Retina (tissue), 1 donor: ENCODE results near the gene AGFG2.
"Not testable (repeated sequence)": the region's sequence is repeated elsewhere in the genome, so short reads cannot be mapped to it uniquely, and the experiment has no call there.

Source experiments
- DNase-seq: peaks from one replicate; pipeline ENCODE4 v3.0.0-alpha.2; 2016

The AGFG2 gene

DNA sequence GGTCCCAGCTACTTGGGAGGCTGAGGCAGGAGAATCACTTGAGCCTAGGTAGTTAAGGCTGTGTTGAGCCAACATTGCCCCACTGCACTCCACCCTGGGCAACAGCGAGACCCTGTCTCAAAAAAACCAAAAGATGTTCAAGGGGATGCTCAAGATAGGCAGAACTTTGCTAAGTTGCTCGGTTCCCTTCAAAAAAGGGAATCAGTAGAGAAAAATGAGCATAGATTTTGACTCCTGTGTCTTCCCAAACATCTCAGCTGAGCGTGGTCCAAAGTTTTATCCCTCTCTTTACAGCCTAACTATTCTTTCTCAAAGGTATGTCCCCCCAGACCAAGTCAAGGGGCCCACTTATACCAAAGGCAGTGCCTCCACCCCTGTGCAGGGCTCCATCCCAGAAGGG lies 14.0 kb downstream of the AGFG2 start:
- DNase-seq = no peak

DNA sequence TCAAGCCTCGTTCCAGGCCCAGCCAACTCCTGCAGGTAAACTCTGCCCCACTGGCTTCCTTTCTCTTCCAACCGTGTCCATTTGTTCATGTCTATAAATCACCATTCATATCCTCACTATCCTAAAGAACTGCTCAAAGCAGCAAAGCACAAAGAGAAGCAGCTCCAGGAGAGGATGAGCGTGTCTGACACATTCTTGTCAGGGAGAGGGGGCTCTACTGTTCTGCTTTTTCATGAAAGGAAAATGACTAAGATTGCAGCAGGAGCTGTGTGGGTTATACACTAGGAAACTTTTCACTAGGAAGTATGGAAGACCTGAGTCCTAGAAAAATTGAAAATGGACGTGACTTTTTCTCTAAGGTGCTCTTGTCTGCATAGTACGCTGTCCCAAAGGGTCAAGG lies 16.7 kb downstream of the AGFG2 start:
- no peak for DNase-seq

DNA sequence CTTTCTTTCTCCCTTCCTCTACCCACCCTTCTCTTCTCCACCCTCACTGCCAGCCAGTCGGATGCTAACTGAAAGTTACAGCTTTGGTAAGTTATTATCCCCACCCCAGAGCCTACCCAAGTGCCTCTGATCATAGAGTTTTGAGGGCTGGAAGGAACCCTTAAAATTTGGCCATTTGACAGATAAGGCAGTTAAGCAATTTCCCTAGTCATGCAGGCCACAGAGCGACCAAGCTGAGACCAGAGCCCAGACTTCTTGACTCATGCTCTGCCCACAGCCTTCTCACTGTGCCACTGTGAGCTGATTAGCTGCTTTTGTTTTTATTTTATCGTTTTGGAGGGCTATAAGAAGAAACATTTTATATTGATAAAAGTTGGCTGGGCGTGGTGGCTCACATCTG lies 17.5 kb downstream of the AGFG2 start:
- DNase-seq = no peak

DNA sequence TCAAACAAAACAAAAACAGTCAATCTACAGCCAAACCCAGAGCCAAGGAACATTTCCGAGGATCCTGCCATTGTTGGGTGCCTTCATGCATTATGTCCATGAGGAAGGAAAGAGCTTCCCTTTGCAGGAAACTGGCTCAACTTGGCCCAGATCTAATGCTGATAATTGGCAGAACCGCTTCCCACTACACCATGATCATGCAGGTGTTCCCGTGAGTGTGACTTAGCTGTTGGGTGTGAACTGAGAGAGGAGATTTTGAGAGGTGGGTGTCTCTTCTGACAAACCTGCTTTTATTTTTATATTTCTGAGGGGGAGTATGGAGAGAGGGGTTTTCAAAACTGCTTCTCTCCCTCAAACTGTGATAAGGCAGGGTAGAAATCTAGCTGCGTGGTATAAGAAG lies 20.1 kb downstream of the AGFG2 start:
- DNase-seq = no peak

DNA sequence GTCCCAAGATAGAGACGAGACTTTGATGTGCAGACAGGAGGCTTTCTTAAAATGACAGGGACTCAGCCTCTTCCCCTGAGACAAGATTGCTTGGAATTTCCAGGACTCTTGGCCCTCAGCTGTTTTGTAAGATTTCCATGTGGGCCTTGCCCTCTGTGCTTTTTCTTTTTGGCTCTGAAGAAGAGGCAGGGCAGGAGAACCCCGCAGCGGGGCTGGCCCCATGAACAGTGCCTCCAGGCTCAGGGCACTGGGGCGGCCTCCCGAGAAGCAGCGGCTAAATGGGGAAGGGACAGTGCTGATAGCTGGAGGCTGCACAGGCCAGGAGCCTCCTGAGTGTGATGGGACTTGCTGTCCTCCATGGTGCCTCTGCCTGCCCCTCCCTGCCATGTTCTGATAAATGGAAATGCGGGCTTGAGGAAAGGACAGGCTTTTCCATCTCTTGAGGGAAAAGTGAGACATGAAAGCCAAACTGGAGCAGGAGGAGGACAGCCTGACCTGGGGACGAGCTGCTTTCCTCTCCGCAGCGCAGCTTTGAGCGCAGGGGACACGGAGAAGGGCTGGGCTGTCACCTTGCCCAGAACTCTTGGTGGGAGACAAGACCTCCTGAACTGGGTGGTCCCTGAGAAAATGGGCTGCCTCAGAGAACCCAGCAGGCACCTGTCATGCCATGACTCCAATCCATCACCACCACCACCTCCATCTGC lies 22.6 kb downstream of the AGFG2 start:
- DNase-seq = no peak

DNA sequence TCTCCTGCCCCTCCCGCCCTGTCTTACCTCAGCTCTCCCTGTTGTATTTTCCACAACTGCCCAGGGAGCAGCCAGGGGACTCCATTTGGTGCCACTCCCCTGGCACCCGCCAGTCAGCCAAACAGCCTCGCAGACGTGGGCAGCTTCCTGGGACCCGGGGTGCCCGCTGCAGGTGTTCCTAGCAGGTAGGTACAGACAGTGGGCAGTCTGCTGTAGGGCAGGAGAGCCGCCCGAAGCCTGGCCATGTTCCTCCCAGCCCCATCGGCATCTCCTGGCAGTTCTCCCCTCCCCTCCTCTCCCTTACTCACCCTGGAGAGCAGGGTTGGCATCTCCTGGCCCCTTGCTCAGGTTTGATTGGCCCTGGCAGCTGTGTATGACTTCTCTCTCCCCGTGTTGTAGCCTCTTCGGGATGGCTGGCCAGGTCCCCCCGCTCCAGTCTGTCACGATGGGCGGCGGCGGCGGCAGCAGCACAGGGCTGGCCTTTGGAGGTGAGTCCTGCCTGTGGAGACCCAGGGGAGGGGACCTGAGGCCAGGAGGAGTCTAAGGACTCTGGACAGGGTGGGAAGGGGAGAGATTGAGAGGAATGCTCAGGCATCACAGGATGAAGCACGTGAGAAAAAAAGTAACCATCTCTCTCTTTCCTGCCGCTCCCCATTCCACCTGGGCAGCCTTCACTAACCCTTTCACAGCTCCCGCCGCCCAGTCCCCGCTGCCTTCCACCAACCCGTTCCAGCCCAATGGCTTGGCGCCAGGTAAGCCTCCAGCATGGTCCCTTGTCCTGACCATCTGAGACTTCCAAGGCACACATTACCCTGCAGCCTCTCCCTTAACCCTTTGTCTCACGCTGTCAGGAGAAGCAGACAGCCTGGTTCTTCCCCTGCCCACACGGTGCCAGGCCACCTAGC lies 23.4 kb downstream of the AGFG2 start:
- DNase-seq = no peak

DNA sequence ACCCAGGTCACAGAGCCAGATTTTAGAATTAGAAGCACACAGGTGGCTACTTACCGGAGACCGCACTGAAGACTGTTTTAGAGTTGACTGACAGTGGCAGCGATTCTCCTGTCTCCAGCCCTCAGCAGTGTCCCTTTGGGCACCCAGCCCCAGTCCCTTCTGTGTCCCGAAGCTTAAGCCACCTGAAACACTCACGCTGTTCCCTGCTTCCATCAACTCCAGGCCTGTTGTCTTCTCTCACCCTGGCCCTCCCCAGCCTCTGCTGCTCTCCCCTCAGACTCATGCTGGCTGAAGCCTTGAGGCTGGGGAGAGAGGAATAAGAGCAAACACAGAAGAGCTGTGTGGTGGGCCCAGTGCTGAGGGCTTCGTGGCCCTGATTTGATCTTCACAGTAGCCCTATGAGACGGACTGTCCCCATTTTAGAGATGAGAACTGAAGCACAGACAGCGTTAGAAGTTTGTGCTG lies 24.1 kb downstream of the AGFG2 start:
- DNase-seq = no peak

DNA sequence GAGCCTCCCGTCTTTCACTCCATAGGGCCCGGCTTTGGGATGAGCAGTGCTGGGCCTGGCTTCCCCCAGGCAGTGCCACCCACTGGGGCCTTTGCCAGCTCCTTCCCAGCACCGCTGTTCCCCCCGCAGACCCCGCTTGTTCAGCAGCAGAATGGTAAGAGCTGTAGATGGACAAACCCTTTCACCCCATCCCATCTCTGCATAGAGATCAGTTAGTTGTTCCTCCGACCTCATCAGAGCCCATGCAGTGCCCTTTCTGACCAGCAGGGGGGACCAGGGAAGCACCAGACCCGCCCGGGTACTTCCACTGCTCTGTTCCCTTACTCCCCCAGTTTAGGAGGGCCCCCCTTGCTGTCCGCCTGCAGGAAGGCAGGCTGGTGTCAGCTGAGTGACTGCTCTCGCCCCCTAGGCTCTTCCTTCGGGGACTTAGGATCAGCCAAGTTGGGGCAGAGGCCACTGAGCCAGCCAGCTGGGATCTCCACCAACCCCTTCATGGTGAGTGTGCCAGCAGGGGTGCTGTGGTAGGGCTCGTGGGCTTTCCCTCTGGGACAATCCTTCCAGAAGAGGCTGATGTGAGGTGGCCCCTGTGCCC lies 24.9 kb downstream of the AGFG2 start:
- DNase-seq = peak; percentile 74

DNA sequence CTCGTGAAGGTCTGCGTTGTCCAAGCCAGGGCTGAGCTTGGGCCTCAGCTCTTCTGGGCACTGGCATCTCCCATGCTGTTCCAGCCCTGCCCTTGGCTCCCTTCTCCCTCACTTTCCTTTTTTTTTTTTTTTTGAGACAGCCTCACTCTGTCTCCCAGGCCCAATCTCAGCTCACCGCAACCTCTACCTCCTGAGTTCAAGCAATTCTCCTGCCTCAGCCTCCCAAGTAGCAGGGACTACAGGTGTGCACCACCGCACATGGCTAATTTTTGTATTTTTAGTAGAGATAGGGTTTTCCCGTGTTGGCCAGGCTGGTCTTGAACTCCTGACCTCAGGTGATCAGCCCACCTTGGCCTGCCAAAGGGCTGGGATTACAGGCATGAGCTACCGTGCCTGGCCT lies 25.4 kb downstream of the AGFG2 start:
- DNase-seq = not testable (repeated sequence)

DNA sequence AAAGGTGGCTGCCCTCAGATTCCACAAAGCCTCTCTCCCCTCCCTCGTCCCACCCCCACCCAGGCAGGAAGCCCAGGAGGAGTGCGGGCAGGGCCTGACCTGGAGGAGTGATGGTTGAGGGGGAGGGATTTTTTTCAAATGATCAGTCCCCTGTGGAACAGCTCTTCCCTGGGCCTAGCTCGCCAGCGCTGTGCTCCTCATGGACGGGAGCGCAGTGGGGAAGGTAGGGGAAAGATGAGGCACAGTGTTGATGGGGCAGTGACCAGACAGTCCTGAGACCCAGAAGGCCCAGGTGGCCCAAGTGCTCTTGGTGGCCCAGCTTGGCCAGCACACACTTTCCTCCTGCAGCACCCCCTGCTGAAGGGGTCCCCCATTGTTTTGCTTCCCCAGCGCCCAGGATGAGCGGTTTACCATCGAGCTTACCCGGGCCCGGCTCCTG lies 26.1 kb downstream of the AGFG2 start:
- no peak for DNase-seq

DNA sequence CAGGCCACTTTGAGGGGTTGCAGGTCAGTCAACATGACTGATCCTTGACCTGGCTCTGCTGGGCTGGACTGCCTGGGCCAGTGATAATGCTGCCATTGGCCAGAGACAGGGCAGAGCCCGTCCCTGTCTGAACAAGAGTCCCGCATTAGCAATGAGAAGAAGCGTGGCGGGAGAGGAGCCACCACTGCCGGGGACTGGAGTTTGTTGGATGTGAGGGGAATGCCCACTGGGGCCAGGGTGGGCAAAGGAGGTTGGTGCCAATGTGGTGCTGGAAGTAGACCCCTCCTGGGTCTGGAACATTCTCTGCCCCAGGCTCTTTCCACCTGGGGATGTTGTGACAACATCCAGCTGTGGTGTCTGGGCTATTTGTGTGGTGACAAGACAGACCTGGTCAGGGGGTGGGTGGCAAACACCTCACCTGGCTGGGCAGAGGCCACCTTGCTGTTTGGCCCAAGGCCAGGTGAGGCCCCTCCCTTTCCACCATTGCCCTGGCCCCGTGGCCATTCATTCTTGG lies 27.1 kb downstream of the AGFG2 start:
- DNase-seq = no peak

DNA sequence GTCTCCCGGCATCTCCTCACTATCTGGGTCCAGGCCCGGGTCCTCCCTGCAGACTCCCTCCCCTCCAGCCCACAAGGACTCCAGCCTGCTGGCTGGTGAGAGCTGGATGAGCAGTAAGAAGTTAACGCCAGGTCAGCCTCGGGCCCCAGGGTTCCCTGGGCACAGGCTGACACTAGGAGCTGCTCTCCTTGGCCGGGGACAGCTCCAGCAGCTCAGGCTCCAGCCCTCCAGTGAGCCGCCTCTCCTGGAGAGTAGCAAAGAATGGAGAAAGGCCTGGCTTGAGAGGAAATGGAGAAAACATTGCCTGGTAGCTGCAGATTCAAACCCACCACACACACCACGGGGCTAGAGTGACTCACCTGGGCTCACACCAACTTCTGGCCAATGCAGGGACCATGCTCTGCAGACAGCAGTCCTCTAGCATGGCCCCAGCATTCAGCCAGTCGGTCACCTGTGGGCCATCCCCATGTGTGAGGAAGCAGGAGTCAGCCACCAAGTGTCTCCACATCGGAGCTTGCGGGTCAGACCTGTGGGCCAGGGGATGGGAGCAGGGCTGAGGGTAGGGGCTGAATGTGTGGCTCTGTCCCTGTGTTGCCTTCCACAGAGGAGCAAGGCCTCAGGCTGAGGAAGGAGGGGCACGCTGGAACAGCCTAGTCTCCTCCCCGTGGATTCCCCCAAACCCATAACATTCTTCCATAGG lies 28.2 kb downstream of the AGFG2 start:
- no peak for DNase-seq

DNA sequence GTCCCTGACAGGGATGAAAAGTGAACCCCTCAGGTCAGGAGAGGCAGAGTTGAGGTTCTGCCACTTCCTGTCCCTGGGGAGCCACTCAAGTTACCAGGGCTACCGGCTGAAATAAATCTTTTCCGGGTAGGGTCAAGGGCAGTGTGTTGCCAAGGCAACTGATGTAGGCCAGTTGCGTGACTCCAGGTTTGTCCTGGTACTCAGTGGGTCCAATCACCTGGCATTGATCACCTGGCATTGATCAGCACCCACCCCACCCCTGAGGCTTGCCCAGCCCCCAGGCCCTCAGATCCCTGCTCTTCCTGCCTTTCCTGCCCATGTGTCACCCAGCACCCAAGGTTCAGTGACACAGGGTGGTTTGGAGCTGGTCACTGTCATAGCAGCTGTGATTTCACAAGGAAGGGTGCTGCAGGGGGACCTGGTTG lies 28.8 kb downstream of the AGFG2 start:
- no peak for DNase-seq

DNA sequence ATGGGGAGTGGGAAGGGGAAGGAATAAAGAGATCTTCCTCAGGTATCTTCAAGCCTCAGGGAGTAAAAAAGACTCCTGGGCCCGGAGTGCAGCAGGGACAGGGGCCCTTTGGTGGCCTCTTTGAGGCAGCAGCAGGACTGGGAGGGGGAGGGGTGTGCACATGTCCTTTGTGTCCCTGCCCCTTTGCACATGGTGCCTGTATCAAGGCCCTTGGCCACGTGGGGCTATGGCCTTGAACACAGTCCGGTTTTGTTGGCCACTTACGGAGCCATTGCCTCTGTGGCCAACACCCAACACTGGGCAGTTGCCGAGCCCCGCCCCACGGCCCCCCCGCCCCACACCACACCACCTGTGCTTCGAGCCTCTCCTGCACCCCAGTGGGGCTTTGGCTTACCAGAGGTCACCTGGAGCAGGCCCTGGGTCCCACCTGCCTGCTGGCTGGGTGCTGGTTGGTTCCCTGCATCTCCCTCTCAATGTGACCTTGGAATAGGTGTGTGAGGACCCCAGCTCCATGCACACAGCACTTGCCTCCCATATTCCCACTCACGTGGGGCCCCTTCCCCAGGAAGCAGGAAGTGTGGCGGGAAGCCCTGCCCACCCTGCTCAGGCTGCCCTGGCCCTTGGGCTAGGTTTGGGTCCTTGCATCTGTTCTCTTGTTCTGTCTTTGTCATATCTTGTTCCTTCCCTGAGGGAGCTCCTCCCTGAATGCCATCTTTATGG lies 29.3 kb downstream of the AGFG2 start:
- DNase-seq = no peak

DNA sequence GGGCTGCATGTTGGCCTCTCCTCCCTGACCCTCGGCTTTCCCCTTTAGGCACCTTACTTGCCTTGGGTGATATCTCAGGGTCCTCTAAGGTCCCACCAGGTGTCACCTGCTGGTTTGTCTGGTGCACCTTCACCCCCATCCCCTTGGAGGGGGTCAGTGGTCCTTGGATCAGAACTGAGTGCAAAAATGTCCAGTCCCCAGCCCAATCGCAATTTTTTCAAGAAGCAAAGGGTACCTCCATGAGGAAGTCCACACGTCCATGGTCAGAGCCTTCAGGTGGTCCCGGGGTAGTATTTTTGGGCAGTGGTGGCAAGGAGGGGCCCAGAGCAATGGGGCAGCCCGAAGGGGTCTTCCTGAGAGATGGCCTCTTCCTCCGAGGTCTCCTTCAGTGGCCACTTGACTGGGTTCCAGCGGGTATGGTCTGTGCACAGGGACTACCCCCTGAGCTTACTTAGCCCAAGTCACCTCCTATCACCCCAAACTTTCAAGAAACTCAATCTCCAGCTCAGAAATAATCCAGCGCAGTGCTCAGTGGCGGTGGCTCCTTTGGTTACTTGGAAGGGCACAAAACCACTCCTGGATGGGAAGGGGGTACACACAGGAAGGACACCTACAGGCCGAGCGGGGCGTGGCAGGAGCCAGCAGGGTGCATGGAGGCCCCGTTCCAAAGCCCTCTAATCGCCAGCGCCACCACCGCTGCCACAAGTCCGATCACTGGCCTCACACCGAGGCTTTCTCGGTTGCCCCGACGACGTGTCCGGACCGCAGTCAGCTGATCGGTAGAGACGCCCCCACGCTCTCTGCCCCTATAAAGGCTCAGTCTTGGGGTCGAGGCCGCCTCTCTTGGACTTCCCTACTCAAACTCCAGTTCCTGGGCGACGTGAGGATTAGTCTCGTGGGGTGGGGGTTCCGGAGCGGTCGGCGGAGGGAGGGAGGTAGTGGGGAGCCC lies 30.2 kb downstream of the AGFG2 start:
- DNase-seq = peak; percentile 74

DNA sequence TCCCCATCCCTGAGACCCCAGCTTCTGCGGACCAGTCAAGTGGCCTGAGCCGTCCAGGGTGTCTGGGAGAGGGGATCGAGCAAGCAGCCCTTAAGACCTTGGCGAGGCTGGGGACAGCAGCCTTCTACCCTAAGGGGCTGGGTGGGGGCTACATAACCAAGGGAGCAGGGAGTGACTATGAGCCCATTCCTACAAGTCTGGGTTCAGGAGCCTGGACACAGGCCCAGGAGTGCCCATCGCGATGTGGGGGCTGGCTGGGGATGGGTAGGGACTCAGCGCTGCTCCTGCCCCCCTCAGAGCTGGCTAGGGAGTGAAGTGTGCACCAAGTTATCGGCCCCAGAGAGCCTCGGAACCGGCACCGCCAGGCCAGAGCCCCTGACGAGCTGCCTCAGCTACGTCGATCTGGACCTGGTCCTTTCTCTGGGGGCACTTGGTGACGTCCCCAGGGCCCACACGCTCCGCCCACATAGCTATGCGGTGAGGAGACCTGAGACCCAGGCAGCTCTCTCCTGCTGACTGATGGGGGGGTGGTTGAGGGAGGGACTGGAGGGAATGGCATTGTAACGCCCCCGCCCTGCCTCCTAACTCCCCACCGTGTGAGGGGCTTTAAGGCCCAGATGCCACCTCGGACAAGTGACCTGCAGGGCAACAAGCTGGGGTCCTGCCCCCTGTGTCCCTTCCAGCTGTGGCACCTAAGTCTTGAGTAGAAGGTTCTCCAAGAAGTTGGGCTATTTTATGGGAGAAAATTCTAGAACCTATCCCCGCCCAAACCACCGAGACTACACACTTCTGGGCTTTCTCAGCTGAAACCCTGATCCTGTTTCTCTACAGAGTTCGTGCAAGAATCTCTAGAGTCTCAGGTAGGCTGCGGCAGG lies 32.2 kb downstream of the AGFG2 start:
- DNase-seq = no peak

DNA sequence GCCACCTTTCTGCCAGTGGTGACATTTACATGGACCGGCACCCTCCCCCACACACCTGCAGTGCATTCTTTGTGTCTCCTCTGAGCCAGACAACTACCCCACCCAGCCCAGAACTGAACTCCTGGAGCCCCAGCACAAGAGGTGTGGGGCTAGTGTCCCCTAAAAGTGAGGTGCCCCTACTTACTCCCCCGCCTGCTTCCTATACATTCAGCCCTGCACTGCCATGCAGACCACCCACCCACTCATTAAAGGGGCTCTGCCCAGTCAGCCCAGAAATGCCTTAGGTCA lies 32.8 kb downstream of the AGFG2 start:
- DNase-seq = no peak

DNA sequence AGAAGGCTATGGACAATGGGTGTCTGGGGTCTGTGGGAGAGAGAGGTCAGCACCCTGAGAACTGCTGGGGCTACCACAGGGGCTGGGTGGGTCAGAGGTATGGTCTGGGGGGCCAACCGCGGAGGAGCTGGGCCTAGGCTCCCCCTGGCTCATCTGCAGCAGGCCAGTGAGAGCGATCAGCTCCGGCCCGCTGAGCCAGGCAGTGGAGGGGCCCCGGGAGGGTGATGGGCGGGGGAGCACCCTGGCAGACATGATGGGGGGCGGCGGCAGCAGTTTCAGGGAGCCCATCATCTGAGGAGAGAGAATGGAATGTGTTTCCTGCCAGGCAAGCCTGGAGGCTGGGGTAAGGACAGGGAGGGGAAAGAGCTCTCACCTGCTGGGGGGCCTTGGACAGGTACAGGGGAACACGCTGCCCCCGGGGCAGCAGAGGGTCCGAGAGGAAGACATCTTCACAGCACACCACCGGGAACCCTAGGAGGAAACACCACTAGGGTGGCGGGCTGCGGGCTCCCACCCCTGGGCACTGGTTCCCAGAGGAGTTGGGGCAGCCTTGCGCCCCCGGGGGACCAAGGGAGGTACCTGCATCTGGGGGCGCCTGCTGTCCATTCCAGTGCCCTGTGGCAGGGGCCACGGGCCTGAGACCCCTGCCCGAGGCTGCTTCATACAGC lies 33.4 kb downstream of the AGFG2 start:
- no peak for DNase-seq

DNA sequence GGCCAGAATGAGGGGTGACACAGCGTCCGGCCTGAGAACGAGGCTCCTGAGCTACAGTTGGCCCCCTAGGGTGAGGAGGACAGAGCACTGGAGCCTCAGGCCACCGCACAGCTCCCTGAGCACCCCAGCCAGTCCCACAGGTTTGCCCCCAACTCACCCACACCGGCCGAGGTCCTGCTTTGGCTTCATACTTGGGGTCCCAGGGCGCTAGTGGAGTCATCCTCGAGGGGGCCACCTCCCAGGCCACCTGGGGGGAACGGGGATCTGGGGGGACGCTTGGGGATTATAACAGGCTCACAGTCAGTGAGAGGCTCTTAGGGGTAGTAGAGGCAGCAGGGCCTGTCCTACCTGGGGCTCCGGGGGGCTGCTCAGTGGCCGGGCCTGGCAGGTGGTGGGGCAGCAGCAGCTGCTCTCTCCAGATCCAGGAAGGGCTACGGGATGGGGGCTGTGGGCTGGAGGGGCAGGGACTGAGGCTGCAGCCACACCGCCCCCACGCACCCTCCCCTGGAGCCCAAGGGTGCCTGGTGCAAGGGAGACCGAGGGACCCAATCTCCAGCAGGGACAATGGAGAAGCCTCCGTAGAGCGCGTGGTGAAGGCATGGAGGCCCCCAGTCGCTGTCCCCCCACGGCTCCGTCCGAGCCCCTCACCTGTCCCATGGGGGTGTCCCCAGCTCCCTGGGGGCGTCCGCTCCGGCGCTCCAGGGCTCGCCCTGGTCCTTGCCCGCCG lies 34.1 kb downstream of the AGFG2 start:
- DNase-seq = no peak
